Measurements from ENCODE around the gene PCLO. TPM values are rescaled to one million over a fixed set of nuclear protein-coding genes. Genes with fewer than 3 reads are reported as not detected.

PCLO gene
- total RNA-seq, 1 experiment from 2014 or later: not detected

- H3K4me3 ChIP-seq (ENCODE audit: low read length): no peak overlapping the region
- no peak overlapping the region for H3K4me2 ChIP-seq (ENCODE audit: low read depth, low read length, poor library complexity, severe bottlenecking)
- H3K9me2 ChIP-seq (replicated peaks; ENCODE audit: insufficient read depth, low read length): no peaks in the 10 kb centered on the region
- no peaks in the 10 kb centered on the region for H3K79me2 ChIP-seq (ENCODE audit: low read length)
- H3K4me1 ChIP-seq (ENCODE audit: low read length): no peaks in the 10 kb centered on the region
- peaks cover 28% of the 10 kb centered on the region for H3K9me3 ChIP-seq (ENCODE audit: low read length)
- no peak overlapping the region for H2AFZ ChIP-seq (ENCODE audit: low read length)
- H3K27me3 ChIP-seq (ENCODE audit: low read length): no peaks in the 10 kb centered on the region
- H3K9ac ChIP-seq (ENCODE audit: low read length): no peak overlapping the region
- DNase-seq: no peak
- H3K27ac ChIP-seq (ENCODE audit: low read length): no peak overlapping the region
- H4K20me1 ChIP-seq (ENCODE audit: insufficient read depth, low read depth, low read length): no peaks in the 10 kb centered on the region
- H3K36me3 ChIP-seq (ENCODE audit: insufficient read depth, low read length): no peaks in the 10 kb centered on the region
These were observed 303.4 kb downstream of the PCLO start for GRCh38 chr7:82859106-82859850.

- Histone ChIP-seq H4K20me1 (ENCODE audit: insufficient read depth, low read depth, low read length) (no peaks in the 10 kb centered on the region), H2AFZ (ENCODE audit: low read length) (no peak overlapping the region), H3K9me3 (ENCODE audit: low read length) (peaks cover 9% of the 10 kb centered on the region), H3K4me1 (ENCODE audit: low read length) (no peaks in the 10 kb centered on the region), H3K79me2 (ENCODE audit: low read length) (no peaks in the 10 kb centered on the region), H3K9ac (ENCODE audit: low read length) (no peak overlapping the region), H3K27ac (ENCODE audit: low read length) (no peak overlapping the region), H3K27me3 (ENCODE audit: low read length) (no peaks in the 10 kb centered on the region), H3K4me2 (ENCODE audit: low read depth, low read length, poor library complexity, severe bottlenecking) (no peak overlapping the region), H3K36me3 (ENCODE audit: insufficient read depth, low read length) (no peaks in the 10 kb centered on the region), H3K4me3 (ENCODE audit: low read length) (no peak overlapping the region), H3K9me2 (replicated peaks; ENCODE audit: insufficient read depth, low read length) (no peaks in the 10 kb centered on the region)
- no peak for DNase-seq
These were observed 311.6 kb downstream of the PCLO start for GRCh38 chr7:82851121-82851520.

- Histone ChIP-seq H4K20me1 (ENCODE audit: insufficient read depth, low read depth, low read length) (no peaks in the 10 kb centered on the region), H3K4me3 (ENCODE audit: low read length) (no peak overlapping the region), H3K27ac (ENCODE audit: low read length) (no peak overlapping the region), H2AFZ (ENCODE audit: low read length) (no peak overlapping the region), H3K36me3 (ENCODE audit: insufficient read depth, low read length) (no peaks in the 10 kb centered on the region), H3K4me1 (ENCODE audit: low read length) (no peaks in the 10 kb centered on the region), H3K9me2 (replicated peaks; ENCODE audit: insufficient read depth, low read length) (no peaks in the 10 kb centered on the region), H3K9ac (ENCODE audit: low read length) (no peak overlapping the region), H3K79me2 (ENCODE audit: low read length) (no peaks in the 10 kb centered on the region), H3K9me3 (ENCODE audit: low read length) (peaks cover 7% of the 10 kb centered on the region; the same call in 1 of the 2 replicates), H3K4me2 (ENCODE audit: low read depth, low read length, poor library complexity, severe bottlenecking) (no peak overlapping the region), H3K27me3 (ENCODE audit: low read length) (no peaks in the 10 kb centered on the region)
- no peak for DNase-seq
These were observed 320.9 kb downstream of the PCLO start for GRCh38 chr7:82841828-82842227.

DNA sequence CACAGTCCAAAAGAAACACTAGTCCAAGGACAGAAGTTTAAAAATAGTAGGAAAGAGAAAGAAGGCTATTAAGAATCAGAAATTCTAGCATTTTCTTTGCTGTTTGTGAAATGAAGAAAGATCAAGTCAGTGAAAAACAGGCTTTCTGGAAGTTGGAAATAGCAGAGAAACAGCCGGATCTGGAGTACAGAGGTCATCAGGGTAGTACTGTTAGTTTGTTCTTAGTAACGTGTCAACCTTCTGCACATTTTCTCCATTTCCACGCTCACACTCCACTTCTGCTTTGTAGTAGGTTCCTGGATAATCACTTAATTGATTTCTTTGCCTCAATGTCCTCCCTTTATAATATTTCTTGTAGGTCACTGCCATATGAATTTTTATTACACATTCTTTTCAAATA, 322.6 kb downstream of the PCLO start:
- Histone ChIP-seq H3K9me2 (replicated peaks; ENCODE audit: insufficient read depth, low read length) (no peaks in the 10 kb centered on the region), H3K9me3 (ENCODE audit: low read length) (peaks cover 20% of the 10 kb centered on the region), H3K4me1 (ENCODE audit: low read length) (no peaks in the 10 kb centered on the region), H3K79me2 (ENCODE audit: low read length) (no peaks in the 10 kb centered on the region), H3K36me3 (ENCODE audit: insufficient read depth, low read length) (no peaks in the 10 kb centered on the region), H3K4me3 (ENCODE audit: low read length) (no peak overlapping the region), H3K27ac (ENCODE audit: low read length) (no peak overlapping the region), H3K27me3 (ENCODE audit: low read length) (no peaks in the 10 kb centered on the region), H3K4me2 (ENCODE audit: low read depth, low read length, poor library complexity, severe bottlenecking) (no peak overlapping the region), H4K20me1 (ENCODE audit: insufficient read depth, low read depth, low read length) (no peaks in the 10 kb centered on the region), H2AFZ (ENCODE audit: low read length) (no peak overlapping the region), H3K9ac (ENCODE audit: low read length) (no peak overlapping the region)
- DNase-seq: no peak

DNA sequence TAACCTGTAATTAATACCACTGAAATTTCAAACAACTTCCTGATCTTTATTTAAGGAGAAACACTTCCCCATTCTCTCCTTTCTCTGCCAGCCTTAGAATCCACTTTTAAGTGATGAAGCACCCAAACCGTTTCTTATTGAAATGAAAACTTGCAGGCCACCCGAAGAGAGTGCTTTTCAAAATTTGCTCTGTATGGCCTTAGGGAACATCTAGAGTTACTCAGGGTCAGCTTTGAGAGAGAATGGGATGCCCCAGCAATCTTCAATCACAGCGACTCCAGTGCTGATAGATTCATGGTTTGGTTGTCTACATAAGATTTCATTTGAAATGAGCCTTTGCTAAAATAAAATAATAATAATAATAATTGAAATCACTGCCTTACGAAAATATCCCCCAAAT, 323.1 kb downstream of the PCLO start:
- Histone ChIP-seq H3K4me3 (ENCODE audit: low read length) (no peak overlapping the region), H3K9me3 (ENCODE audit: low read length) (peaks cover 21% of the 10 kb centered on the region), H3K4me2 (ENCODE audit: low read depth, low read length, poor library complexity, severe bottlenecking) (no peak overlapping the region), H3K9me2 (replicated peaks; ENCODE audit: insufficient read depth, low read length) (no peaks in the 10 kb centered on the region), H3K27me3 (ENCODE audit: low read length) (no peaks in the 10 kb centered on the region), H4K20me1 (ENCODE audit: insufficient read depth, low read depth, low read length) (no peaks in the 10 kb centered on the region), H3K36me3 (ENCODE audit: insufficient read depth, low read length) (no peaks in the 10 kb centered on the region), H3K4me1 (ENCODE audit: low read length) (no peaks in the 10 kb centered on the region), H3K79me2 (ENCODE audit: low read length) (no peaks in the 10 kb centered on the region), H2AFZ (ENCODE audit: low read length) (no peak overlapping the region), H3K27ac (ENCODE audit: low read length) (no peak overlapping the region), H3K9ac (ENCODE audit: low read length) (no peak overlapping the region)
- no peak for DNase-seq

- Histone ChIP-seq H3K9me2 (replicated peaks; ENCODE audit: insufficient read depth, low read length) (no peaks in the 10 kb centered on the region), H3K27me3 (ENCODE audit: low read length) (no peaks in the 10 kb centered on the region), H3K9me3 (ENCODE audit: low read length) (peaks cover 21% of the 10 kb centered on the region), H3K27ac (ENCODE audit: low read length) (no peak overlapping the region), H3K9ac (ENCODE audit: low read length) (no peak overlapping the region), H3K79me2 (ENCODE audit: low read length) (no peaks in the 10 kb centered on the region), H3K36me3 (ENCODE audit: insufficient read depth, low read length) (no peaks in the 10 kb centered on the region), H3K4me2 (ENCODE audit: low read depth, low read length, poor library complexity, severe bottlenecking) (no peak overlapping the region), H3K4me1 (ENCODE audit: low read length) (no peaks in the 10 kb centered on the region), H4K20me1 (ENCODE audit: insufficient read depth, low read depth, low read length) (no peaks in the 10 kb centered on the region), H2AFZ (ENCODE audit: low read length) (no peak overlapping the region), H3K4me3 (ENCODE audit: low read length) (no peak overlapping the region)
- no peak for DNase-seq
These were observed 323.6 kb downstream of the PCLO start for GRCh38 chr7:82839063-82839462.

DNA sequence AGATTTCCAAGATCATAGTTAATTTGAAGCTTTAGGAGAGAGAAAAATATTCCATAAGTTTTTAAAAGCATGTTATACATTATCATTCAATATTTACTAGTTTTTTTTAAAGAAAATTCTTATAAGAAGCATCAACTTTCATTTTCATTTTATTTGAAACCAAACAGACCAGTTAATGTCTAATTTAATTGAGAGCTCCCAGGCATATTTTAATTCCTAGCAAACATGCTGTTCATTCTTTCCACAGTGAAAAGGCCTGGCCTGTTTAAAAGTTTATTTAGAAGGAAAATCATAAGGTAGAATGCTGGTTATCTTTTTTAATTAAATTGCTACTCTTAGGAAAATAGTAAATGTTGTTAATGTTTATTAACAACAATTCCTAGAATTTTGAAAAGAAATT, 324.4 kb downstream of the PCLO start:
- Histone ChIP-seq H3K36me3 (ENCODE audit: insufficient read depth, low read length) (no peaks in the 10 kb centered on the region), H3K9me2 (replicated peaks; ENCODE audit: insufficient read depth, low read length) (no peaks in the 10 kb centered on the region), H3K4me2 (ENCODE audit: low read depth, low read length, poor library complexity, severe bottlenecking) (no peak overlapping the region)

GRCh38 chr7:82823073-82823472, 339.6 kb downstream of the PCLO start:
- Histone ChIP-seq H3K4me1 (ENCODE audit: low read length) (no peaks in the 10 kb centered on the region), H3K9me3 (ENCODE audit: low read length) (peaks cover 38% of the 10 kb centered on the region), H3K4me3 (ENCODE audit: low read length) (no peak overlapping the region), H3K9me2 (replicated peaks; ENCODE audit: insufficient read depth, low read length) (no peaks in the 10 kb centered on the region), H3K79me2 (ENCODE audit: low read length) (no peaks in the 10 kb centered on the region), H3K27me3 (ENCODE audit: low read length) (no peaks in the 10 kb centered on the region), H3K36me3 (ENCODE audit: insufficient read depth, low read length) (no peaks in the 10 kb centered on the region), H3K9ac (ENCODE audit: low read length) (no peak overlapping the region), H2AFZ (ENCODE audit: low read length) (no peak overlapping the region), H4K20me1 (ENCODE audit: insufficient read depth, low read depth, low read length) (no peaks in the 10 kb centered on the region), H3K4me2 (ENCODE audit: low read depth, low read length, poor library complexity, severe bottlenecking) (no peak overlapping the region), H3K27ac (ENCODE audit: low read length) (no peak overlapping the region)
- no peak for DNase-seq

More for the DNA sequence above, 324.4 kb downstream of the PCLO start:
- H3K79me2 ChIP-seq (ENCODE audit: low read length): no peaks in the 10 kb centered on the region
- H3K27ac ChIP-seq (ENCODE audit: low read length): no peak overlapping the region
- H3K4me3 ChIP-seq (ENCODE audit: low read length): no peak overlapping the region
- H4K20me1 ChIP-seq (ENCODE audit: insufficient read depth, low read depth, low read length): no peaks in the 10 kb centered on the region
- peaks cover 21% of the 10 kb centered on the region for H3K9me3 ChIP-seq (ENCODE audit: low read length)
- H3K27me3 ChIP-seq (ENCODE audit: low read length): no peaks in the 10 kb centered on the region
- H3K9ac ChIP-seq (ENCODE audit: low read length): no peak overlapping the region
- no peak overlapping the region for H2AFZ ChIP-seq (ENCODE audit: low read length)
- DNase-seq: no peak
- H3K4me1 ChIP-seq (ENCODE audit: low read length): no peaks in the 10 kb centered on the region
